ENCODE measurements around the gene ZSWIM6. TPM values are rescaled to one million over a fixed set of nuclear protein-coding genes. Genes with fewer than 3 reads are reported as not detected.
"Not testable (repeated sequence)": the region's sequence is repeated elsewhere in the genome, so short reads cannot be mapped to it uniquely, and the experiment has no call there.

The ZSWIM6 gene
- polyA plus RNA-seq, 1 experiment: 11.1 TPM

GRCh38 chr5:61419106-61419505 is 87.0 kb downstream of the ZSWIM6 start:
- ChIA-PET CTCF (no interaction called here), POLR2A (no interaction called here)
- DNase-seq (ENCODE audit: low read depth): no peak
- H3K36me3 ChIP-seq (ENCODE audit: control insufficient read depth, insufficient read depth, low read length): no peaks in the 10 kb centered on the region
- no peak for TF ChIP-seq CTCF (IDR thresholded peaks at IDR 0.05; ENCODE audit: insufficient read depth, low read depth, low read length)
- no peak overlapping the region for H3K4me3 ChIP-seq (ENCODE audit: low read depth, low read length)
- H3K27me3 ChIP-seq (ENCODE audit: control insufficient read depth, insufficient read depth, low read length): no peaks in the 10 kb centered on the region

GRCh38 chr5:61420016-61420415 is 88.0 kb downstream of the ZSWIM6 start:
- no peak for TF ChIP-seq CTCF (IDR thresholded peaks at IDR 0.05; ENCODE audit: insufficient read depth, low read depth, low read length)
- CTCF ChIA-PET: no interaction called here
- H3K36me3 ChIP-seq (ENCODE audit: control insufficient read depth, insufficient read depth, low read length): no peaks in the 10 kb centered on the region
- POLR2A ChIA-PET: no interaction called here
- H3K27me3 ChIP-seq (ENCODE audit: control insufficient read depth, insufficient read depth, low read length): no peaks in the 10 kb centered on the region
- H3K4me3 ChIP-seq (ENCODE audit: low read depth, low read length): no peak overlapping the region
- DNase-seq (ENCODE audit: low read depth): no peak

GRCh38 chr5:61421262-61421661 is 89.2 kb downstream of the ZSWIM6 start:
- CTCF ChIA-PET; DNase-seq (ENCODE audit: low read depth); H3K4me3 ChIP-seq (ENCODE audit: low read depth, low read length); POLR2A ChIA-PET; H3K27me3 ChIP-seq (ENCODE audit: control insufficient read depth, insufficient read depth, low read length); H3K36me3 ChIP-seq (ENCODE audit: control insufficient read depth, insufficient read depth, low read length): not testable (repeated sequence)

- TF ChIP-seq CTCF (IDR thresholded peaks at IDR 0.05; ENCODE audit: insufficient read depth, low read depth, low read length): no peak
- H3K4me3 ChIP-seq (ENCODE audit: low read depth, low read length): no peak overlapping the region
- DNase-seq (ENCODE audit: low read depth): no peak
- ChIA-PET CTCF (interaction anchor here (1.4 kb wide), 1 partner anchor 14 kb away, joined by 3 read pairs; no protein-coding TSS in a partner anchor), POLR2A (interaction anchor here (0.6 kb wide), 1 partner anchor 9 kb away, joined by 3 read pairs; no protein-coding TSS in a partner anchor)
- no peaks in the 10 kb centered on the region for H3K36me3 ChIP-seq (ENCODE audit: control insufficient read depth, insufficient read depth, low read length)
- H3K27me3 ChIP-seq (ENCODE audit: control insufficient read depth, insufficient read depth, low read length): no peaks in the 10 kb centered on the region
Measured at GRCh38 chr5:61423487-61424145, 91.6 kb downstream of the ZSWIM6 start.

GRCh38 chr5:61425918-61426317 is 93.9 kb downstream of the ZSWIM6 start:
- Histone ChIP-seq H3K4me3 (ENCODE audit: low read depth, low read length) (no peak overlapping the region), H3K27me3 (ENCODE audit: control insufficient read depth, insufficient read depth, low read length) (no peaks in the 10 kb centered on the region), H3K36me3 (ENCODE audit: control insufficient read depth, insufficient read depth, low read length) (no peaks in the 10 kb centered on the region)
- TF ChIP-seq CTCF (IDR thresholded peaks at IDR 0.05; ENCODE audit: insufficient read depth, low read depth, low read length): no peak
- POLR2A ChIA-PET: no interaction called here
- no peak for DNase-seq (ENCODE audit: low read depth)
- CTCF ChIA-PET: no interaction called here

GRCh38 chr5:61429906-61430305 is 97.8 kb downstream of the ZSWIM6 start:
- ChIA-PET POLR2A (no interaction called here), CTCF (no interaction called here)
- TF ChIP-seq CTCF (IDR thresholded peaks at IDR 0.05; ENCODE audit: insufficient read depth, low read depth, low read length): no peak
- H3K27me3 ChIP-seq (ENCODE audit: control insufficient read depth, insufficient read depth, low read length): no peaks in the 10 kb centered on the region
- no peaks in the 10 kb centered on the region for H3K36me3 ChIP-seq (ENCODE audit: control insufficient read depth, insufficient read depth, low read length)
- DNase-seq (ENCODE audit: low read depth): no peak
- H3K4me3 ChIP-seq (ENCODE audit: low read depth, low read length): no peak overlapping the region

All from BJ (cell line).